ENCODE data around the gene ARMH4.

ARMH4 gene

DNA sequence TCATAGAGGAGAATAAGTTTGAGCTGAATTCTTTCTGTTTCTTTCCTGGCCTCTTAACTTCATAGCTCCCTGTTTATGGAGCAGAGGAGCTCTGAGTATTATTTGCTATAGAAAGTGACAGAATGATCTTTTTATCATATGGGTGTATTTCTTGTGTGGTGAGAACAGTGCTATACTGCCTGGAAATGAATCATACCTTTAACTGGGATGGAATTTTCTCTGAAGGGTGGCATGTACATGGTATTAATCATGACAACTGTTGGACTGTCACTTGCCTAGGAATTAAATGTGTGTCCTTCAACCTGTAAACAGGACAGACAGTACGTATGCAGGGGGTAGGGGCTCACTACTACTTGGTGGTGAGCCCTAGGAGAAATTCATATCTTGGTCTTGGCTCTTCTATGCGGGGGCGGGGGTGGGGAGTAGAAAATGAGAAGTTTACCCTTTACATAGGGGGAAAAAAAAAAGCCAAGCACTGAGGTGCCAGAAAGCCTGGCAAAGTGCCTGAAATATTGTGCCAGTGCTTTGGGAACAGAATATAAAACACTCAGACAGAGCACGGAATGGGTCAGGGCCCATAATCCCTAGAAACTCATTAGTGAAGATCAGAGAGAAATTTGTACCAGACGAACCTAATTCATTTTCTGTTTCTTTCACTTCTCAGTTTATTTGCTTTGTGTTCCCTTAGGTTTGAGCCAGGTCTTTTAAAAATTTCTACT is 33.8 kb downstream of the ARMH4 start:
- Histone ChIP-seq H3K36me3 (no peaks in the 10 kb centered on the region), H3K4me3 (ENCODE audit: low read depth, low read length) (no peak overlapping the region), H3K9me3 (ENCODE audit: severe bottlenecking) (no peaks in the 10 kb centered on the region), H3K27me3 (ENCODE audit: insufficient read depth, low read depth, severe bottlenecking) (no peaks in the 10 kb centered on the region), H3K27ac (no peak overlapping the region)
- TF ChIP-seq, protein P1, sequence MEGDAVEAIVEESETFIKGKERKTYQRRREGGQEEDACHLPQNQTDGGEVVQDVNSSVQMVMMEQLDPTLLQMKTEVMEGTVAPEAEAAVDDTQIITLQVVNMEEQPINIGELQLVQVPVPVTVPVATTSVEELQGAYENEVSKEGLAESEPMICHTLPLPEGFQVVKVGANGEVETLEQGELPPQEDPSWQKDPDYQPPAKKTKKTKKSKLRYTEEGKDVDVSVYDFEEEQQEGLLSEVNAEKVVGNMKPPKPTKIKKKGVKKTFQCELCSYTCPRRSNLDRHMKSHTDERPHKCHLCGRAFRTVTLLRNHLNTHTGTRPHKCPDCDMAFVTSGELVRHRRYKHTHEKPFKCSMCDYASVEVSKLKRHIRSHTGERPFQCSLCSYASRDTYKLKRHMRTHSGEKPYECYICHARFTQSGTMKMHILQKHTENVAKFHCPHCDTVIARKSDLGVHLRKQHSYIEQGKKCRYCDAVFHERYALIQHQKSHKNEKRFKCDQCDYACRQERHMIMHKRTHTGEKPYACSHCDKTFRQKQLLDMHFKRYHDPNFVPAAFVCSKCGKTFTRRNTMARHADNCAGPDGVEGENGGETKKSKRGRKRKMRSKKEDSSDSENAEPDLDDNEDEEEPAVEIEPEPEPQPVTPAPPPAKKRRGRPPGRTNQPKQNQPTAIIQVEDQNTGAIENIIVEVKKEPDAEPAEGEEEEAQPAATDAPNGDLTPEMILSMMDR (IDR thresholded peaks at IDR 0.05; ENCODE audit: low read depth, low read length): no peak
- DNase-seq: no peak

DNA sequence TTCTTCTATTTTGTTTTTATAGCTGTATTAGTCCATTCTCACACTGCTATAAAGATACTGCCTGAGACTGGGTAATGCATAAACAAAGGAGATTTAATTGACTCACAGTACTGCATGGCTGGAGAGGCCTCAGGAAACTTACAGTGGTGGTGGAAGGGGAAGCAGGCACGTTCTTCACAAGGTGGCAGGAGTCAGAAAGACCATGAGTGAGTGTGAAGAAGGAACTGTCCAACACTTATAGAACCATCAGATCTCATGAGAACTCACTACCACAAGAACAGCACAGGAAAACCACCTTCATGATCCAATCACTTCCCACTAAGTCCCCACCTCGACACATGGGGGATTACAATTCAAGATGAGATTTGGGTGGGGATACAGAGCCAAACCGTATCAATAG is 42.3 kb downstream of the ARMH4 start:
- DNase-seq: no peak
- Histone ChIP-seq H3K27ac (no peak overlapping the region), H3K27me3 (ENCODE audit: insufficient read depth, low read depth, severe bottlenecking) (no peaks in the 10 kb centered on the region), H3K9me3 (ENCODE audit: severe bottlenecking) (no peaks in the 10 kb centered on the region), H3K36me3 (no peaks in the 10 kb centered on the region), H3K4me3 (ENCODE audit: low read depth, low read length) (no peak overlapping the region)
- TF ChIP-seq, protein P1 (IDR thresholded peaks at IDR 0.05; ENCODE audit: low read depth, low read length): no peak

DNA sequence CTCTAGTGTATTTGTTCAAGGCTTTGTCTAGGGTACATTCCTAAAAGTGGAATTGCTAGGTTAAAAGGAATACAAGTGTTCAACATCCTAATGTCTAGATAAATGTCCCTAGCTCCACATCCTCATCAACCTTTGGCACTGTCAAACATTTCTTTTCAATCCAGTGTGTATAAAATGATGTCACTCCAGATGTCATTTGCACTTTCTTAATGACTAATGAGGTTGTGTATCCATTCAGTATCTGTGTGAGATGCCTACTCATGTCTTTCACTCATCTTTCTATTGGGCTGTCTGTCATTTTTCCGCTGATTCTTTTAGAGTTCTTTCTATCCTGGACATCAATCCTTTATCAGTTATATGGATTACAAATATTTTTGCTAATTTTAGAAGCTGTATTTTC is 43.3 kb downstream of the ARMH4 start:
- H3K27me3 ChIP-seq (ENCODE audit: insufficient read depth, low read depth, severe bottlenecking): no peaks in the 10 kb centered on the region
- no peaks in the 10 kb centered on the region for H3K9me3 ChIP-seq (ENCODE audit: severe bottlenecking)
- H3K27ac ChIP-seq: no peak overlapping the region
- no peak for DNase-seq
- no peak overlapping the region for H3K4me3 ChIP-seq (ENCODE audit: low read depth, low read length)
- H3K36me3 ChIP-seq: no peaks in the 10 kb centered on the region
- TF ChIP-seq, protein P1 (IDR thresholded peaks at IDR 0.05; ENCODE audit: low read depth, low read length): no peak

DNA sequence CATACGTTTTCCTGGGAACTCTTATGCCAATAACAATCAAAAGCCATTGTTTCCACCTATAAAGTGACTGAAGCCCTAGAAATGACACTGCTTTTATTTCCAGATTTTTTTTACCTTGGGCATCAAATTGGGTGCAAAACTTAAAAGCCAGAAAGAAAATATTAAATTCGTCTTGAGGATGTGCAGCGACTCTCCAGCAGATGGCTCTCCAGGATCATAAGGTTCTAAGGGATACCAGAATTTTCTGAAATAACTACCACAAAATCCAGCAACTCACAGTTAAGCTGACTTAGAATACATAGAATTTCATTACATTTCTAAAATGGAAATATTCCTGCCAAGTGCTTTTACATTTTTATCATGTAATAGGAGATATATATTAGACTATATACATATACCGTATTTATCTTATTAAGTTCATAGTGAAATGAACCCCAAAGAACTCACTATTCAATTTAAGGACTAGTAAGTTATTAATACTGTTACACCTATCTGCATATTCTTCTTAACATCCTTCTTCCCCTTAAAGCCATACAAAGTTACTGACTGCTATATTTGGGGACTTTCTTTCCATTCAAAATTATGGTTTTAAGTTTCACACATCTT is 44.0 kb downstream of the ARMH4 start:
- peak; percentile 25 for DNase-seq
- TF ChIP-seq, protein P1 (IDR thresholded peaks at IDR 0.05; ENCODE audit: low read depth, low read length): peak; percentile 44
- Histone ChIP-seq H3K9me3 (ENCODE audit: severe bottlenecking) (no peaks in the 10 kb centered on the region), H3K27ac (no peak overlapping the region), H3K27me3 (ENCODE audit: insufficient read depth, low read depth, severe bottlenecking) (no peaks in the 10 kb centered on the region), H3K4me3 (ENCODE audit: low read depth, low read length) (no peak overlapping the region), H3K36me3 (no peaks in the 10 kb centered on the region)

DNA sequence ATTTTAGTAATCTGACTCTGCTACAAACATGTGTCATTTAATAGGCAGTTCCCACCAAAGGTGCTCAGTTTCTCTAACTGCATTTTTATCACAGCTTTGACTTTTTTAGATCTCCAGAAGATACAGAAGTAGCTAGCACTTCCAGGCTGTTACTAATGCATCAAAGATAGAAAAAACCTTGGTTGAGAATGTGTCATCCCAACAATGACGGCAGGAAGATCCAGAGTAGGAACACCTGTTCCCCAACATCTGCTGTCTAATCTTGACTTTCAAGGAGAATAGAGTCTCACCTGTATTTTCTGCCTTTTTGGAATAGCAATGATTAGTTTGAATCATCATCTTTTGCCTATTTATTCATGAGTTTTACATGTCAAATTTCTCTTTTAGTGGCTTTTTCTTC is 45.0 kb downstream of the ARMH4 start:
- TF ChIP-seq, protein P1 (IDR thresholded peaks at IDR 0.05; ENCODE audit: low read depth, low read length): no peak
- no peaks in the 10 kb centered on the region for H3K9me3 ChIP-seq (ENCODE audit: severe bottlenecking)
- H3K27me3 ChIP-seq (ENCODE audit: insufficient read depth, low read depth, severe bottlenecking): no peaks in the 10 kb centered on the region
- no peak for DNase-seq
- no peak overlapping the region for H3K4me3 ChIP-seq (ENCODE audit: low read depth, low read length)
- no peak overlapping the region for H3K27ac ChIP-seq
- H3K36me3 ChIP-seq: no peaks in the 10 kb centered on the region

All from WERI-Rb-1 (cell line).